HG03439 (cell line): ENCODE measurements around the gene SLC6A4.
"Not testable (repeated sequence)": the region's sequence is repeated elsewhere in the genome, so short reads cannot be mapped to it uniquely, and the experiment has no call there.

ENCODE experiments used
- ATAC-seq: cut with Tn5 transposase; IDR thresholded peaks from one replicate; pipeline ENCODE4 v1.9.1; 2021; ENCODE audit warnings: mild to moderate bottlenecking, moderate library complexity; ENCODE audit not compliant: unreplicated experiment

SLC6A4 gene

DNA sequence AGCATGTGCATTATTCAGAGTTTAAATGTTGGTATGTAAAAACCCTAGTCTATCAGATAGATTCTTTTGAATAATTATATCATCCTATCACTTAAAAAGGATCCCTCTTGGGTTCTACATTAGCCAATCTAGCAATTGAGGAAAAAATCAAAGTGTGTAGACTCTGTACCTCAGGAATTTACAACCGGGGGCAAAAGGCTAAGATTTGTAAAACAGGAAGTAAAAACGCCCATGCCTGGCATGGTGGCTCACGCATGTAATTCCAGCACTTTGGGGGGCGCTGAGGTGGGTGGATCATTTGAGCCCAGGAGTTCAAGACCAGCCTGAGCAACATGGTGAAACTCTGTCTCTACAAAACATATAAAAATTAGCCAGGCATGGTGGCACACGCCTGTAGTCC is 58.6 kb downstream of the SLC6A4 start:
- no peak for ATAC-seq

DNA sequence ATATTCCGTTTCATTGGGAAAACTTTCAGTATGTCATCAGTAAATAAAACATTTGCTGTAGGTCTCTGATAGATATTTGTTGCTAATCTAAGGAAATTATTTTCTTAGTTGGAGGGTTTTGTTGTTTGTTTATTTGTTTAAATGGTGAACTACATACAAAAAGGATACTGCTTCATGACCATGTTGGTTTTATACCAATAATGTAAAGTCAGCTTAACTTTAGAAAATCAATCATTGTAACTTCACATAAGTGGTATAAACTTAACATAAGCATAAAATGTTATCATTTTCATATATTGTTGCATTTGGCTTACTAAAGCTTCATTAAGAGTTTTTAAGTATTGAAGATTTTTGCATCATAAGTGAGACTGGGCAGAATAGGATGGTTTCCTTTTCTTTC is 60.9 kb downstream of the SLC6A4 start:
- ATAC-seq, result no peak

DNA sequence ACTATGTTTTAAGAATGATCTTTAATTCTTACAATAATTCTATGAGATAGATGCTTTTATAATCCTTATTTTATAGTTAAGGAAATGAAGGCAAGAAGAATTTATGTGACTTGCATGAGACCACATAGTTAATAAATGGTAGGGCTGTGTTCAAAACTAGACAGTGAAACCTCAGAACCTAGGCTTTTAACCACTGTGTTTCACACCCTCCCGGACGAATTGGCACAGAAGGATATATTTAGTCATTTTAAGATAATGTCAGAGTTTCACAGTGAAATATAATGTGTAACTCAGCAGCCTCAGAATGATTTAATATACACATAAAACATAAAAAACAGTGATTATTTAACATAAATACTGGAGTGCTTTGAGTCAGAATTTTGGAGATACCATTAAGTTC is 61.8 kb downstream of the SLC6A4 start:
- peak; percentile 69 for ATAC-seq

DNA sequence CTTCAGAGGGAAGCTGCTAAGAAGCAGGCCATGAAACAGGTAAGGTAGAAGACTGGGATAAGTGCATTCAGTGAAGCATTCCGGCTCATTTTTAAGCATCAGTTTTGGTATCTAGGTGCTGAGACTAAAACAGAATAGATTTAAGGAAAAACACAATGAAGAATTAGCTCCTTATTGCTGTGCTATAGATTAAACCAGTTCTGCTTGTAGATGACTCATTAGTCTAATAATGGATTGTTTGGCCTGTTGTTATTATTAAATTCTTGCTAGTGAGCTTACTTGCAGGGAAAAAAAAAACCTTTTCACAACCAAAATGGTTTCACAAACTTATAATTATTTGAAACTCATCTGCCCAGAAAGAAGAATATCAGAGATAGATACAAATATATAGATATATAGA is 62.9 kb downstream of the SLC6A4 start:
- no peak for ATAC-seq

DNA sequence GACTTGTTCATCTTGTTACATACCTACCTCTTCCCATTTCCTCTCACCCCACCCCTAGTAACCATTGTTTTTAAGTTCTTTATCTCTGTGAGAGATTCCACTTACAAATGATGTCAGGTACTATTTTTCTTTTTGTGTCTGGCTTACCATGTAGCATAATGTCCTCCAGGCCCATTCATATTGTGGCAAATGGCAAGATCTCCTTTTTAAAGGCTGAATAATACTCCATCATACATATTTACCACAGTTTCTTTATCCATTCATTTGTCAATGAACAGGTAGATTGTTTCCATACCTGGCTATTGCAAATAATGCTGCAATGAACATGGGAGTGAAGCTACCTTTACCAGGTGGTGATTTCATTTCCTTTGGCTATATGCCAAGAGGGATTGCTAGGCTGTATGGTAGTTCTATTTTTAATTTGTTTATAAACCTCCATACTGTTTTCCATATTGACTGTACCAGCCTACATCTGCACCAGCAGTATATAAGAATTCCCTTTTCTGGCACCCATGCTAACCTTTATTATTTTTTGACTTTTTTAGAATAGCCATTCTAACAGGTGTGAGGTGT is 65.0 kb downstream of the SLC6A4 start:
- no peak for ATAC-seq

DNA sequence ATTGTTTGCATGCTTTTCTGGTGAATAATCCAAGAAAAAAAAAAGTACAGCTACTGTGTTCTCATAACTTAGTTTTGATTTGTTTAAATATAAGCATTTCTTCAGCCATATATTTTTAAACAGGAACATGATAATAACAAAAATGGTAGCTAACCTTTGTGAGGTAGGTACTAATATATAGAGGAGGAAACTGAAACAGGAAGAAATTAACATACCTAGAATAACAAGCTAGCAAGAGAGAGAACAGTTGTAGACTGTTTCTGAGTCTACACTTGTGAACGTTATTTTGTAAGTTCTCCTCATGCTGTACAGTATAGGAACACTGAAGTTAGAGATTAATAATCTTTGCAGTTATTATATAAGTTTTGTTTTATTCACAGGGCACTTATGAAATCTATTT is 69.5 kb downstream of the SLC6A4 start:
- ATAC-seq, result no peak

DNA sequence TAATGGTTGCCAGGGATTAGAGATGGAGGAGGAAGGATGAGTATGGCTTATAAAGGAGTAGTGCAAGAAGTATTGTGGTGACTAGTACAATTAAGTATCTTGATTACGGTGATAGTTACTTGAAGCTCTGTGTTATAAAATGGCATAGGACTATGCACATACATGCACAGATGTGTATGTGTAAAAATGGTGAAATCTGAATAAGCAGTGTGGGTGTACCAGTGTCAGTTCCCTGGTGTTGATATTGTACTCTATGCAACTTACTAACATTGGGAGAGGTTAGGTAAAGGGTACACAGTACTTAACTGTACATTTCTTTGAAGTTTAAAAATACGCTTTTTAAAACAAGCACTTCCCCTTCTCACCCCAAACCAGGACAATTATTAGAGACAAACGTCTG is 70.3 kb downstream of the SLC6A4 start:
- no peak for ATAC-seq

DNA sequence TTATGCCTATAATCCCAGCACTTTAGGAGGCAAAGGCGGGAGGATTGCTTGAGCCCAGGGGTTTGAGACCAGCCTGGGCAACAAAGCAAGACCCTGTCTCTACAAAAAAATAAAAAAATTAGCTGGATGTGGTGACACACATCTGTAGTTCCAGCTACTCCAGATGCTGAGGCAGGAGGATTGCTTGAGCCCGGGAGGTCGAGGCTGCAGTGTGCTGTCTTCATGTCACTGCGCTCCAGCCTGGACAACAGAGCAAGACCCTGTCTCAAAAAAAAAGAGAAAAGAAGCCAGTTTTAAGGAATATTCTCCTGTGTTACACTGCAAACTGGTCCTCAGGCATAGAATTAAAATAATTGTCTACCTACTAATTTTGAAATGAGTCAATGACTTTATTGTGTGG is 71.0 kb downstream of the SLC6A4 start:
- ATAC-seq, result no peak

DNA sequence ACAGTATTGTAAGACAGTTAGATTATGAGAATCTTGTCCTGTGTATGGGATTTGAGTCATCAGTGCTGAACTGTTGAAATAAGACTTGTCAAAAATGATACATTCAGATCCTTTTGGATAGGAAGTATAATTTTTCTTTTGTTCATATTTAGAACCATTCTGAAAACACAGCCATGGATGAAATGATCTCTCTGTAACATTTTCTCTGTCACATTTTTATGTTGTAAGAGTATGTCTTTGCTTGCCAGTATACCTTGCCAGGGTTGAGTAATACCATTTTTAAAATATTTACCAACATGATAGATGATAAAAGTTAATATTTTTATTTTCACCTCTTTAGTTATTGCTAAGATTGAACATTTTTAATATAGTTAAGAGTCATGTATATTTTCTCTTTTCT is 73.9 kb downstream of the SLC6A4 start:
- ATAC-seq, result no peak

DNA sequence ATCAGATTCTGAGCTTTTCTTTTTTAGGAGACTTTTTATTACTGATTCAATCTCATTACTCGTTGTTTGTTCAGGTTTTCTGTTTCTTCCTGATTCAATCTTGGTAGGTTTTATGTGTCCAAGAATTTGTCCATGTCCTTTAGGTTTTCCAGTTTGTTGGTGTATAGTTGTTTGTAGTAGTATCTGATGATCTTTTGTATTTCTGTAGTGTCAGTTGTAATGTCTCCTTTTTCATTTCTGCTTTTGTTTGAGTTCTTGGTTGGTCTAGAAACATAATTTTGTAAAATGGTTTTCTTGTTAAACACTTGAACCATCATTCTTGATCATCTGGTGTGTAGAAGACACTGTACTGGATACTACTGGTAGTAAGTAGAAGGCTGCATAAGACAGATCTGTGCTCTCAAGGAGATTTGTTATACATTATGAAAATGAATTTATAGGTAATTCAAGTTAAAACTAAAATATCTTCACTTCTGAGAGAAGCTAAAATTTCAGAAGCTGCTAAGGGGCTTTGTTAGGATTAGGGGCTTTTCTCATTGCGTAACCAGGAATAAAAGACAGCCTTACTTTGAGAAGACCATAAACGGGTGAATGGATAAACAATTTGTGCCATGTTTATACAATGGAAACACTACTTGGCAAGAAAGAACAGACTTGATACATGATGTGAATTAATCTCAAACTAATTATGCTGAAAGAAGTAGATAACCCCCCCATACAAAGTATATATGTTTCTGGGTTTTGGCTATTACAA is 74.9 kb downstream of the SLC6A4 start:
- ATAC-seq, result no peak

DNA sequence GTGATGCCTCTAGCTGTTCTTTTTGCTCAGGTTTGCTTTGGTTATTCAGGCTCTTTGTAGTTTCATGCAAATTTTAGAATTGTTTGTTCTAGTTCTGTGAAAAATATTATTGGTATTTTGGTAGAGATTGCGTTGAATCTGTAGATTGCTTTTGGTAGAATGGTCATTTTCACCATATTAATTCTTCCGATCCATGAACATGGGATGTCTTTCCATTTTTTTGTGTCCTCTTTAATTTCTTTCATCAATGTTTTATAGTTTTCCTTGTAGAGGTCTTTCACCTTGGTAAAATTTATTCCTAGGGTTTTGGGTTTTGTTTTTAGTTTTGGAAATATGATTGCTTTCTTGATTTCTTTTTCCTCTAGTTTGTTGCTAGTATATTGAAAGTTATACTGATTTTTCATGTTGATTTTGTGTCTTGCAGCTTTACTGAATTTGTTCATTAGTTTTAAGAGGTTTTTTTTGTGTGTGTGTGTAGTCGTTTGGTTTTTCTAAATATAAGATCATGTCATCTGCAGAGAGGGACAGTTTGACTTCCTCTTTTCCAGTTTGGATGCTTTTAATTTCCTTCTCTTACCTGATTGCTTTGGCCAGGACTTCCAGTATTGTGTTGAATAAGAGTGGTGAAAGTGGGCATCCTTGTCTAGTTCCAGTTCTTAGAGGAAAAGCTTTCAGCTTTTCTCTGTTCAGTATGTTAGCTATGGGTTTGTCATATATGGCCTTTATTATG is 76.4 kb downstream of the SLC6A4 start:
- no peak for ATAC-seq

DNA sequence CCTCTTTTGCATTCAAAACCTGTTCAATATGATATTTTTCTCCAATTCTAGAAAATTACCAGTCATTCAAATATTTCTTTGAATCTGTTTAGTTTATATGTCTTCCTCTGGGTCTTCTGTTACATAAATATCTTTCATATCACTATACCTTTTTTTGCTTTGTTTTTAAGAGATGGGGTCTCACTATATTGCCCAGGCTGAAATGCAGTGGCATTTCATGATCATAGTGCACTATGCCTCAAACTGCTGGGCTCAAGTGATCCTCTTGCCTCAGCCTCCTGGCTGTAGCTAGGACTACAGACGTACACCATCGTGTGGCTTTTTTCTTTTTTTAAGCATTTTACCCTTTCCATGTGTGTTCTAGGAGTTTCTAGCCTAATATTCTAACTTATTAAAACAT is 80.1 kb downstream of the SLC6A4 start:
- ATAC-seq, result no peak

DNA sequence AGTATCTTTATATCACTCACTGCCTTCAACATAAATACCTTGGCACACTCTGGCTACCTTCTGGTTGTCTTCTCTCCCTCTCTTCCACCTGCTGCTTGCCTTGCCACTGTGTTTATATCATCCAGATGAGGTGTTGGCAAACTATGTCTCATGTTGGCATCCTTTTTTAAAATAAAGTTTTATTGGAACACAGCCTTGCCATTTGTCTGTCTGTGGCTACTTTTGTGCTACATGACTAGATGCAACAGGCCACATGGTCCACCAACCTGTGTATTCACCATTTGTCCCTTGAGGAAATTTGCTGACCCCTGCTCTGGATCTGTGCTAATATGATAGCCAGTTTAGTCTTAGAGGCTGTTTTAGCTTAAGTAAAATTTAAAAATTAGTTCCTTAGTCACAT is 82.0 kb downstream of the SLC6A4 start:
- no peak for ATAC-seq

DNA sequence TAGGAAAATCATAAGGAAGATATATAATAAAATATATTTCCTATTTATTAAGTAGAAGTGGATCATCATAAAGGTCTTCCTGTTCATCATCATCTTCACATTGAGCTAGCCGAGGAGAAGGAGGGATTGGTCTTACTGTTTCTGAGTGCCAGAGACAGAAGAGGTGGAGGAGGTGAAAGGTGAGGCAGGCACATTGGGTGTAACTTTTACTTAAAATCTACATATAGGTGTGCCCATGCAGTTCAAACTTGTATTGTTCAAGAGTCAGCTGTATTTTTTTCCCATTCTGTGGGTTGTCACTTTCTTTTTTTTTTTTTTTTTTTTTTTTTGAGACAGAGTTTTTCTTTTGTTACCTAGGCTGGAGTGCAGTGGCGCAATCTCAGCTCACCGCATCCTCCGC is 84.0 kb downstream of the SLC6A4 start:
- no peak for ATAC-seq

DNA sequence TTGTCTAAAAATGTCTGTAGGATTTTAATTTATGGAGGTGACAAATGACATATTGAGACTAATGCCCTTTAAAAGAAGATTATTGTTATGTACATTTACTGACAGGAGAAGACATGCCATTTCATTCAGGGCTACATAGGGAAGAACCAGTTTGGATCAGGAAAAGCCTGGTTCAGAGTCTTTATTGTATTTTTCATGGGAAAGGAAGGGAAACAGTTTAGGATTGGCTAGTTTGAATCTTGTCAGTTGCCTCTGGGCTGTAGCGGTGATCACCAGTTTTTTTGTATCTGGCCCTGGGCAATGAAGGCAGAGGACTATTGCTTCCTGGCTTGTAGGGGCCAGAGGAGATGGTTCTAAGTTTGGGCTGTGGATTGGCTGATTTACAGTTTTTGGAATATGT is 87.1 kb downstream of the SLC6A4 start:
- no peak for ATAC-seq

DNA sequence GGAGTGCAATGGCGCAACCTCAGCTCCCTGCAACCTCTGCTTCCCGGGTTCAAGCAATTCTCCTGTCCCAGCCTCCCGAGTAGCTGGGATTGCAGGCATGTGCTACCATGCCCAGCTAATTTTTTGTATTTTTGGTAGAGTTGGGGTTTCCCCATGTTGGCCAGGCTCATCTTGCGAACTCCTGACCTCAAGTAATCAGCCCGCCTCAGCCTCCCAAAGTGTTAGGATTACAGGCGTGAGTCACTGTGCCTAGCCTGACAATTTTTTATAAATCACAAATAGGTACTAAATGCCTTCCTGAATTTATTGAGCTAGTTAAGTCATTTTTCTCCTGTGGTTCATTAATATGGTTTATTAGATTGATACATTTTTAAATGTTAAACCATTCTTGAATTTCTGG is 87.6 kb downstream of the SLC6A4 start:
- not testable (repeated sequence) for ATAC-seq
